PC-9 (cell line): ENCODE results near the gene LCA5.

Experiments
- EZH2 ChIP-seq: fragments of 200-600 bp; sonication (generic); IDR thresholded peaks from 2 replicates; pipeline ENCODE4 v1.8.0; 2017; ENCODE audit warnings: antibody characterized with exemption, low read depth
- TF ChIP-seq, protein P1 (sequence below): fragments of 200-600 bp; sonication (generic); conservative IDR thresholded peaks from 2 replicates; pipeline ENCODE4 v1.6.1; 2017; ENCODE audit warnings: mixed run types, antibody characterized with exemption, mild to moderate bottlenecking, moderate library complexity

DNA sequence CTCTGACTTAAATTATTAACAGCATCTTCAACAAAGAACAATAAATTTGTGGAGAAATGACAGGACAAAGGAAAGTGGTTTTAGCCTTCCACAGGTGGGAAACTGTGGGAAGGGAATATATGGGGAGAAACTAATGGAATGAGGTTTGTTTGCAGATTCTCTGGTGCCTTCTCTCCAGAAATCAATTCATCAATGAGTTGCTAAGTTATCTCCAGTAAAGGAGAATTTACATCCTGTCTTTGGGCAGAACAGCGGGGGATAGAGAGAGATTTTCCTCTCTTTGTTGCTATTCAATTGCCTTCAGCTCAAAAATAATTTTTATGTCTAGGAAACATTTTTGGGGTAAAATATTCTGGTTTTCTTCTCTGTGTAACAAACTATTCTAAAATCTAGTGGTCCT lies 36.9 kb upstream of the LCA5 start:
- TF ChIP-seq, protein P1, sequence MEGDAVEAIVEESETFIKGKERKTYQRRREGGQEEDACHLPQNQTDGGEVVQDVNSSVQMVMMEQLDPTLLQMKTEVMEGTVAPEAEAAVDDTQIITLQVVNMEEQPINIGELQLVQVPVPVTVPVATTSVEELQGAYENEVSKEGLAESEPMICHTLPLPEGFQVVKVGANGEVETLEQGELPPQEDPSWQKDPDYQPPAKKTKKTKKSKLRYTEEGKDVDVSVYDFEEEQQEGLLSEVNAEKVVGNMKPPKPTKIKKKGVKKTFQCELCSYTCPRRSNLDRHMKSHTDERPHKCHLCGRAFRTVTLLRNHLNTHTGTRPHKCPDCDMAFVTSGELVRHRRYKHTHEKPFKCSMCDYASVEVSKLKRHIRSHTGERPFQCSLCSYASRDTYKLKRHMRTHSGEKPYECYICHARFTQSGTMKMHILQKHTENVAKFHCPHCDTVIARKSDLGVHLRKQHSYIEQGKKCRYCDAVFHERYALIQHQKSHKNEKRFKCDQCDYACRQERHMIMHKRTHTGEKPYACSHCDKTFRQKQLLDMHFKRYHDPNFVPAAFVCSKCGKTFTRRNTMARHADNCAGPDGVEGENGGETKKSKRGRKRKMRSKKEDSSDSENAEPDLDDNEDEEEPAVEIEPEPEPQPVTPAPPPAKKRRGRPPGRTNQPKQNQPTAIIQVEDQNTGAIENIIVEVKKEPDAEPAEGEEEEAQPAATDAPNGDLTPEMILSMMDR = no peak
- TF ChIP-seq EZH2 = no peak
